GM19468 (cell line): Measurements from ENCODE around the gene DENND5B.
"Not testable (repeated sequence)": the region's sequence is repeated elsewhere in the genome, so short reads cannot be mapped to it uniquely, and the experiment has no call there.

Source experiments
- ATAC-seq: cut with Tn5 transposase; IDR thresholded peaks from one replicate; pipeline ENCODE4 v1.9.1; 2021; ENCODE audit warnings: mild to moderate bottlenecking, moderate library complexity, moderate number of reproducible peaks; ENCODE audit not compliant: unreplicated experiment; ENCODE audit errors: extremely low read depth

The DENND5B gene

DNA sequence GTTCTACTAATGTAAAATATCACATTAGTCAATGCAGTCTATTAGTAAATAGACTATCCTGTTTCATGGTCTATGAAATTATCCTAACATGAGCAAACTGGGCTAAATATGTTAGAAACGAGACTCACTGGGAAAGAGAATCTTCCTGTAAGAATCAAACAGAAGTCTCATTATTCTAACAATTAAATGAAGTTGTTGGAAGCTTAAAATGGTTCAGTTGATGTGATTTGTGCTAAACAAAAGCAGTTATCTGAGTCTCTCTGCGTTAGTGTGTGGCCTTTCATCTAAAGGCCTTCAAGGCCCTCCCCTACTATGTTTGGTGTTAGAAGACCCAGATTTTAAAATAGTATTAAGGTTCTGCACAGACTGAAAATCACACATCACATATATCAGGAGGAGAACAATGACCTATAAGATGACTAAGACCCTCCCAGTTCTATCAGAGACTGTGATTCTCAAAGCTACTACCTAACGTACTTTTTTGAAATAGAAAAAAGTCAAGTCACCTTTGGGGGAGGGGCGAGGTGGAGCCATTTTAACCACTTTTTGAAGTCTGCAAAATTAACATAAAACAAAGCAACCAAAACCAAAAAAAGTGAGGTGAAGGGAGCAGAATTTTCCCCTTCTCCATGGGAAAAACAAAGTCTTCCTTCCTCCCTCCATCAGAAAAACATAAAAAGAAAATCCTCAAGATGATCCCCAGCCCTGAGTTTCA, 82.3 kb downstream of the DENND5B start:
- no peak for ATAC-seq

DNA sequence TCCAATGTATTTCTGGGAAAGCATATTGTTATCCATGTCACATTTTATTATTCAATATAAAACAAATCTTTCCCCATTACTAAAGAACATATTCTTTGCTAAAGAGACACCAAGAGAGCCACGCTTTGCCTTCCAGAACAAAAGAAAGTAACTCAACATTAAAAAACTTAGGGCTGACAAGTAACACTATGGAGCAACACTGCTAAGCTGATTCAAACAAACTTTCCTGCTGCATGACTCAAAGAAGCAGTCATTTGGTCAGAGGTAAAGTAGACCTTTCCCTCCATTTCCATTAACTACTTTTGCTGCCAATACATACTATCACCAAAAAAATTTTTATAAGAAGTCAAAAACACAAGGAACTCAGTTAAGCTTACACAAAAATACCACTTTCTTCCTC, 83.0 kb downstream of the DENND5B start:
- no peak for ATAC-seq

GRCh38 chr12:31506515-31507306, 84.2 kb downstream of the DENND5B start:
- ATAC-seq, result no peak

DNA sequence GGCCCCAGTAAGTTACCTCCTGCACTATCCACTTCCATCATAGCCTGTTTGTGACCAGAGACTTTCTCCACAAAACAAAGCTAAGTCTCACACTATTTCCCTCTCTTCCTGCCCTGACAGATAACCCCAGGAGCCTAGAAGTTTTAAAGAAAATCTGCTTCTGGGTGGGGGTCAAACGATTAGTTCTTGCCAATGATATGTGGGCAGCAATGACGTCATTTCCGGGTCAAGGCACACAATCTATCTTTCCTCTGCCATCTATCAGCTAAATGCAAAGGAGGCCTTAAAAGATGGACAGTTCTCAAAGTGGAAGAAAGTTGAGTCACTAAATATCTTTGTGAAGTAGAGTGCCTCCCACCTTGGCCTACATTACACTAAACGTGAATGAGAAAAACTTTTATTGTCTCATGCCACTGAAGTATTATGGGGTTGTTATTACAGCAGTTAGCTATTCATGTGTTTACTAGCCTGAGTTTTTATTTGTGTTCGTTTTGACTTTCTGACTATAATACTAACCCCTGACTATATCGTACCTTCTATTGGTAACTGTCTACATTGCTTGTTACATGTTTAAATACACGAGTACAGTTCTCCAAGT, 86.2 kb downstream of the DENND5B start:
- ATAC-seq, result no peak

DNA sequence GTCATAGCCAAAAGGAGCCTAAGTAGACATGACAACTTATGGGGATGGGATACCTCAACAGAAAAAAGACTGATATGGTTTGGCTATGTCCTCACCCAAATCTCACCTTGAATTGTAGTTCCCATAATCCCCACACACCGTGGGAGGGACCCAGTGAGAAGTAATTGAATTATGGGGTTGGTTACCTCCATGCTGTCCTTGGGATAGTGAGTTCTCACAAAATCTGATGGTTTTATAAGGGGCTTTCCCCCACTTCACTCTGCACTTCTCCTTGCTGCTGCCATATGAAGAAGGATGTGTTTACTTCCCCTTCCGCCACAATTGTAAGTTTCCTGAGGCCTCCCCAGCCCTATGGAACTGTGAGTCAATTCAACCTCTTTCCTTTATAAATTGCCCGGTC, 89.9 kb downstream of the DENND5B start:
- not testable (repeated sequence) for ATAC-seq

DNA sequence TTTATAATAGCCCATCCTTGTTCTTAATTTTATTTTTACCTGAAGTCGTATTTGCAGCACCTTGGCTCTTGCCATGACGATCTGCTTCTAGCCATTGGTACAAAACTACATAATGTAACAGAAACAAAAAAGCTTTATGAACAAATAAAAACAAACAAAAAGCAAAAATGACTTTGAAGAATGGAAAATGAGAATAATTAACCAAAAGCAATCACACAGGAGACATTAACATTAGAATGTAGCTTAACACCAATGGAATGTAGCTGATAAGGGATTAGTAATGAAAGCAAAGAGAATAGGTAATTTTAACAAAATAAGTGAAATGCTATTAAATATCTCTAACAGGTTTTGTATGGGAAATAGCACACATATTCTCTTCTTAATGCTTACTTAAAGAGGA, 91.4 kb downstream of the DENND5B start:
- ATAC-seq, result no peak

GRCh38 chr12:31498424-31498823, 92.5 kb downstream of the DENND5B start:
- ATAC-seq, result no peak

- no peak for ATAC-seq
These were observed 94.7 kb downstream of the DENND5B start for GRCh38 chr12:31496257-31496656.

- no peak for ATAC-seq
These were observed 96.5 kb downstream of the DENND5B start for GRCh38 chr12:31494455-31494854.

- ATAC-seq, result no peak
These were observed 98.2 kb downstream of the DENND5B start for GRCh38 chr12:31492599-31493196.

- ATAC-seq, result no peak
These were observed 98.9 kb downstream of the DENND5B start for GRCh38 chr12:31491841-31492598.

DNA sequence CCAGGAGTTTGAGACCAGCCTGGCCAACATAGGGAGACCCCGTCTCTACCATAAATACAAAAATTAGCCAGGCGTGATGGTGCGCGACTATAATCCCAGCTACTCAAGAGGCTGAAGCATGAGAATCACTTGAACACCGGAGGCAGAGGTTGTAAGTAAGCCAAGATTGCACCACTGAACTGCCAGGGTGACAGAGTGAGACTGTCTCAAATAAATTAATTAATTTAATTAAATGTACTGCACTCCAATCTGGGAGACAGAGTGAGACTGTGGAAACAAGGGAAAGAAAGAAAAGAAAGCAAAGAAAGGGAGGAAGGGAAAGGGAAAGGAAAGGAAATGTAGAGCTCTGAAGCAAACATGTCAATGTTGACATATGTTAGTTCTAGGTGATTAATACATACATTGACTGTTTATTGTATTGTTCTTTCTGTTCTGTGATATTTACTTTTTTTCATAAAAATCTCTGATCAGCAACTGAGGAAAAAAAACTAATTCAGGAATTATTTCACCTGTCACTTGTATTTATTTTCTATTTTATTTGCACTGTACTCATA, 99.6 kb downstream of the DENND5B start:
- ATAC-seq, result no peak

DNA sequence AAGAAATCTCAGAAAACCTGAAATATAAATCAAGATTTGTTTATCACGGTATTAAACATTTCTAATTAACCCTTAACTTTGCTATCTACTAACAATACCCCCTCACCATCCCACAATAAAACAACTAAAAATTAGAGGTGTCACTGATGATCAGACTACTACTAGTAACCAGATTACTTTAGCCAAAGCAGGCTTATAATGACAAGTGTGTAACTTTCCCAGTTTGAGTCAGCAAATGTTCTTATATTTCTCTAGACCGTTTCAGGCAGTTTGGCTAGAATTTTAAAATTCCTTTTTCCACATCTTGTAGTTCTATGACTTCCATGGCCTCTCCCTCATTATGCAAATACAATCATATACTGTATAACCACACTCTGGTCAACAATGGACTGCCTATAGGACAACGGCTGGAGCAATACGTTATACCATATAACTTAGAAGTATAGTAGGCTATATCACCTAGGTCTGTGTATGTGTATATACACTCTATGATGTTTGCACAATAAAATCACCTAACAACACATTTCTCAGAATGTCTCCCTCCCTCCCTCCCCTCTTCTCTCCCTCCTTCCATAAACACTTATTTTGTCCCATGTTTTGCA, 102.1 kb downstream of the DENND5B start:
- no peak for ATAC-seq

- no peak for ATAC-seq
These were observed 105.4 kb downstream of the DENND5B start for GRCh38 chr12:31485571-31485970.

DNA sequence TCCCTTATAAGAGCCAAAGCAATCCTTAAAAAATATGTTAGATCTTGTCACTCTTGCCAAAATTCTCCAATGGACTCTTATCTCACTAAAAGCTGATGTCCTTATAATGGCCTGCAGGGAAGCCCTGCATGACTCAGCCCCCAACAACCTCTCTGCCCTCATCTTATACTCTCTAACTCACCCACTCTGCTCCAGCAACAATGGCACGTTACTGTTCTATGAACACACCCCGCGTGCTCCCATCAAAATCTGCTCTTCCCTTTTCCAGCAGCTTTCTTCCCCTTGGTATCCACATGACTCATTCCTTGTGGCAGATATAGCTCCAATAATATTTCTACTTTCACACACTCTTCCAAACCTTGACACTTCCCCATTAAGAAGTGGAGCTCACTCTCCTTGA, 108.1 kb downstream of the DENND5B start:
- ATAC-seq, result no peak

DNA sequence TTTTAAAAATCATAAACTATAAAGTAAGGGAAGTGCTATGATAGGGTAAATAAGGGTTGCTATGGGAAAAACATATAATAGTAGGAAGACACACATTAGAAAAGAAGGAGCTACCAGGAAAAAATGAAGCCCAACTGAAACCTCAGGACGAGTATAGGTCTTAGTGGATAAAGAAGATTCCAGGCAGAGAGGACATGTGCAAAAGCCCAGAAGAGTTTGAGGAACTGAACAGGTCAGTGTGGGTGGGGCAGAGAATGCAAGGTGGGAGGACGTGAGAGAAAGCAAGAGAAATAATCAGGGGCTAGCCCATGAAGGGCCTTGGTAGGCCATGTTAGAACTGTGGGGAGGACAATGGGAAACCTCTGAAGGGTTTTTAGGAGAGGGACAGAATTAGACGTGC, 109.5 kb downstream of the DENND5B start:
- no peak for ATAC-seq

DNA sequence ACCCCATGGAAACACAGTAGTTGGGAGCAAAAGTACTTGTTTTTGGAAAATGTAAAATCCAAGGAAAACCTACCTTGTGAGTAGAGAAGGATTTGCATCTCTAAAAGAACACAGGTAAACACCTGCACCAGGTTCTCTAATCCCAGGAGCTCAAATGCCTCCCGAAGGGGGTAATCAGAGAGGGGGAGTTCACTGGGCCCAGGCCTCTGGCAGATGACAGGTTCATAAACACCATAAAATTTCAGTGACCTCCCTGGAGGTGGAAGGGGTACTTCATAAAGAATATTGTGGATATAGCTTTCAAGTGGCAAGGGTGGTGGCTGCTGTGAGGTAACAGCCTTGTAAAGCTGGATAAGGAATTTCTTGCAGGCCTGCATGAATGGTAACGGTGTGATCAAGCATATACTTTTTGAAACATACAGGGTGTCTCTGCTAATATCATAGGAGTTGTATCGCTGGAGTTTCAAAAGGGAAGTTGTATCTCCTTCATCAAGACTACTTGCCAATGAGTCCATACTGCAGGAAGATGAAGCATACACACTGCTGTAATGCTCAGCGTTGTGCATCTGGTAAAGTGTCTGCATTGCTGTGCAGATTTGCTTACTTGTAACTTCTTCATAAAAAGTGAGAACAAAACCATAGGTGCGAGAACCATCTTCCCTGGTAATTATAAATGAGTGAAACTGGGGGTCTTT, 111.3 kb downstream of the DENND5B start:
- no peak for ATAC-seq

DNA sequence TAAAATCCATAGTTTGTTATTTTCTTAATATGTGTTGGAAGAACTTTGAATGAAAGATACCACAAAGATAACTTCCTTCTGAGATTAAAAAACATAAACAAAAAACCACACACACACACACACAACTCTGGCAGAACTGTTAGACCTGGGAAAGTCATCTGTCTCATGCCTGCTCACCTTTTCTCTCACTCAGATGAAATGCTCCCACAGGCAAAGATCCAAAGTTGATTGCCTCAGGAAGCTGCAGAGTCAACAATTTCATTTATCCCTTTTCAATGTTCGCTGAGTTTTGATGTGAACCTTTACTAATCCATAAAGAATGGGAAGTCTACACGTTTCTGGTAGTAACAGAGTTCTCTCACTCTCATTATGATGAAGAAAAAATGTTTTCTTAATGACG, 112.0 kb downstream of the DENND5B start:
- no peak for ATAC-seq

GRCh38 chr12:31478425-31478824, 112.5 kb downstream of the DENND5B start:
- ATAC-seq, result no peak
